Stomach (tissue), 9 donors: ENCODE results near the gene ZNF410. TPM values are rescaled to one million over a fixed set of nuclear protein-coding genes. Genes with fewer than 3 reads are reported as not detected.

Experiments used
- DNase-seq, 2 donors: peaks; one replicate each; pipeline versions ENCODE4 v3.0.0 to v3.0.0-alpha.2; 2013 to 2019
- H3K27ac ChIP-seq, 5 donors: fragments of 200-600 bp in 4 of 5; sonication (generic) in 4 of 5; one replicate each; pipeline ENCODE4 v1.5.1; 2013 to 2019; ENCODE audit warnings: mild to moderate bottlenecking in 1 of 5, moderate library complexity in 1 of 5
- H3K27me3 ChIP-seq, 3 donors: fragments of 200-600 bp; sonication (generic); one replicate each; pipeline ENCODE4 v1.5.1; 2017 to 2019; ENCODE audit warnings: mixed run types in 1 of 3
- H3K36me3 ChIP-seq, 4 donors: fragments of 200-600 bp; sonication (generic); 1 replicate in 3 of 4; 2 replicates in 1 of 4; pipeline ENCODE4 v1.5.1; 2016 to 2019
- H3K4me1 ChIP-seq, 4 donors: fragments of 200-600 bp; sonication (generic); one replicate each; pipeline ENCODE4 v1.5.1; 2016 to 2019
- H3K4me3 ChIP-seq, 4 donors: fragments of 200-600 bp; sonication (generic) in 3 of 4; one replicate each; pipeline ENCODE4 v1.5.1; 2016 to 2019; ENCODE audit warnings: mild to moderate bottlenecking in 1 of 4
- H3K9me3 ChIP-seq, 4 donors: fragments of 200-600 bp; sonication (generic); one replicate each; pipeline ENCODE4 v1.5.1; 2016 to 2019
- CTCF ChIP-seq, 7 experiments: fragments of 450-650 bp in 4 of 7; fragments of 200-600 bp in 3 of 7; sonication (generic) in 3 of 7; IDR thresholded peaks; one replicate each; pipeline ENCODE4 v1.5.1; 2016 to 2019; ENCODE audit warnings: antibody characterized with exemption in 7 of 7, control low read depth in 2 of 7, mild to moderate bottlenecking in 1 of 7
- EP300 ChIP-seq: sonication (generic); formaldehyde crosslinking; IDR thresholded peaks from one replicate; pipeline ENCODE4 v1.6.1; 2017; ENCODE audit warnings: antibody characterized with exemption
- POLR2A ChIP-seq, 4 donors: fragments of 450-650 bp; IDR thresholded peaks; one replicate each; pipeline ENCODE4 v1.6.1; 2016; ENCODE audit warnings: antibody characterized with exemption in 4 of 4, control low read depth in 2 of 4, mild to moderate bottlenecking in 1 of 4, moderate library complexity in 1 of 4
- POLR2AphosphoS5 ChIP-seq, 3 donors: sonication (generic); formaldehyde crosslinking; IDR thresholded peaks; one replicate each; pipeline ENCODE4 v1.6.1; 2016; ENCODE audit warnings: antibody characterized with exemption in 3 of 3
- WGBS, 5 donors: extraction: QIAGEN DNeasy Blood & Tissue Kit in 3 of 5; methylation state at CpG; one replicate each; pipeline versions ENCODE4 v1.1.5 to v1.1.7; 2013 to 2018; 5-methylcytosine and 5-hydroxymethylcytosine counted together
- intact Hi-C: fragments of 100-400 bp; cut with DNase I; formaldehyde crosslinking; loops from one replicate; pipeline ENCODE4 v1.15.1; 2023; ENCODE audit warnings: low total_unique reads
- polyA plus RNA-seq, 3 donors: library from polyadenylated mRNA; stranded (reverse); fragments of 200-250 nt; gene quantifications; one replicate each; pipeline ENCODE4 v1.2.3, GENCODE V29; 2013
- total RNA-seq, 5 donors: library from RNA; depleted of rRNA; stranded (reverse); fragments of >200 nt; gene quantifications; one replicate each; pipeline versions ENCODE4 v1.1.0 to v1.2.3, GENCODE V29; 2014 to 2016
- donor health status: healthy with polysubstance abuse.
- donor health status: Bipolar disorder and iron deficiency.
- donor health status: healthy.

Gene ZNF410
- total and polyA plus RNA-seq, 8 donors = 21.4 to 183 (median 47.8) TPM

GRCh38 chr14:73843296-73843695, 43.4 kb upstream of the ZNF410 start:
- intact Hi-C loops = no loop called here
- TF ChIP-seq EP300 (no peak), POLR2A (IDR thresholded peaks at IDR 0.05) (no peak), POLR2AphosphoS5 (IDR thresholded peaks at IDR 0.05) (no peak), CTCF (IDR thresholded peaks at IDR 0.05) (no peak)
- DNase-seq = no peak
- 43 to 89% (median 69%) methylated on average over 2 of the region's 2 CpGs for WGBS, 5 donors
- Histone ChIP-seq H3K9me3 (no peaks in the 10 kb centered on the region), H3K27me3 (no peaks in the 10 kb centered on the region), H3K36me3 (no peaks in the 10 kb centered on the region), H3K27ac (no peak overlapping the region), H3K4me1 (peaks cover 0 to 5% (median 2%) of the 10 kb centered on the region in 4 donors), H3K4me3 (no peak overlapping the region)

- no peak overlapping the region for H3K4me3 ChIP-seq
- no peaks in the 10 kb centered on the region for H3K27me3 ChIP-seq
- no peaks in the 10 kb centered on the region for H3K9me3 ChIP-seq
- WGBS, 5 donors = 76 to 90% (median 87%) methylated on average over 4 of the region's 4 CpGs
- no peaks in the 10 kb centered on the region for H3K36me3 ChIP-seq
- intact Hi-C loops = no loop called here
- no peak overlapping the region for H3K27ac ChIP-seq
- peaks cover 0 to 16% (median 8%) of the 10 kb centered on the region in 4 donors for H3K4me1 ChIP-seq
- no peak for TF ChIP-seq CTCF (IDR thresholded peaks at IDR 0.05)
- no peak for TF ChIP-seq POLR2A (IDR thresholded peaks at IDR 0.05)
- no peak for TF ChIP-seq POLR2AphosphoS5 (IDR thresholded peaks at IDR 0.05)
- no peak for TF ChIP-seq EP300
- DNase-seq = no peak
Measured at GRCh38 chr14:73846947-73847346, 39.7 kb upstream of the ZNF410 start.

GRCh38 chr14:73851000-73851399, 35.7 kb upstream of the ZNF410 start:
- TF ChIP-seq POLR2A (IDR thresholded peaks at IDR 0.05) = no peak
- Histone ChIP-seq H3K27me3 (no peaks in the 10 kb centered on the region), H3K36me3 (no peaks in the 10 kb centered on the region), H3K9me3 (no peaks in the 10 kb centered on the region), H3K27ac (peak overlapping the region; percentile 89 to 96 (median 94)), H3K4me1 (peaks cover 0 to 31% (median 20%) of the 10 kb centered on the region in 4 donors), H3K4me3 (peak overlapping the region; percentile 52 to 66 (median 57))
- intact Hi-C loops = no loop called here
- WGBS, 5 donors = 35 to 44% (median 42%) methylated on average over 6 of the region's 6 CpGs
- peak in 1 of 2 donors; percentile 41 for DNase-seq

GRCh38 chr14:73851567-73852382, 34.9 kb upstream of the ZNF410 start, which contains the start of gene PTGR2:
Gene PTGR2, plus strand, starts transcription at chr14:73851831. Its CDS starts 7,032 bp downstream, at chr14:73858863.
- 0 to 2% (median 1%) methylated on average over 35 to 51 of the region's 51 CpGs for WGBS, 5 donors
- H3K4me3 ChIP-seq = peak within 1 kb of the TSS; percentile 52 to 66 (median 57)
- peak; percentile 94 to 98 for DNase-seq
- peak within 1 kb of the TSS; percentile 89 to 96 (median 94) for H3K27ac ChIP-seq
- peaks cover 0 to 31% (median 20%) of the 10 kb centered on the region in 4 donors for H3K4me1 ChIP-seq
- intact Hi-C loops = no loop called here
- TF ChIP-seq EP300 = no peak
- TF ChIP-seq POLR2A (IDR thresholded peaks at IDR 0.05) = peak in 1 of 4 donors; percentile 58
- peak; percentile 70 to 92 (median 84) for TF ChIP-seq POLR2AphosphoS5 (IDR thresholded peaks at IDR 0.05)
- H3K9me3 ChIP-seq = no peaks in the 10 kb centered on the region
- no peaks in the 10 kb centered on the region for H3K27me3 ChIP-seq
- no peaks in the 10 kb centered on the region for H3K36me3 ChIP-seq

- no peaks in the 10 kb centered on the region for H3K4me1 ChIP-seq
- DNase-seq = no peak
- intact Hi-C loops = no loop called here
- H3K27ac ChIP-seq = no peak overlapping the region
- TF ChIP-seq POLR2A (IDR thresholded peaks at IDR 0.05) = no peak
- no peak for TF ChIP-seq CTCF (IDR thresholded peaks at IDR 0.05)
- TF ChIP-seq EP300 = no peak
- TF ChIP-seq POLR2AphosphoS5 (IDR thresholded peaks at IDR 0.05) = no peak
- H3K9me3 ChIP-seq = no peaks in the 10 kb centered on the region
- H3K27me3 ChIP-seq = no peaks in the 10 kb centered on the region
- H3K4me3 ChIP-seq = no peak overlapping the region
- H3K36me3 ChIP-seq = peaks cover 7 to 37% (median 23%) of the 10 kb centered on the region in 4 donors
Measured at GRCh38 chr14:73859145-73859544, 27.5 kb upstream of the ZNF410 start.
